Transverse colon (tissue), 4 donors: ENCODE results near the gene TNPO1.

Experiments
- CTCF ChIP-seq, 5 experiments: fragments of 200-600 bp in 3 of 5; fragments of 450-650 bp in 2 of 5; sonication (generic) in 3 of 5; IDR thresholded peaks; 1 replicate in 2 of 5; 2 replicates in 3 of 5; pipeline ENCODE4 v1.5.1; 2016 to 2017; ENCODE audit warnings: antibody characterized with exemption in 5 of 5, inconsistent platforms in 3 of 5, mild to moderate bottlenecking in 2 of 5, moderate library complexity in 1 of 5
- EP300 ChIP-seq: sonication (generic); formaldehyde crosslinking; IDR thresholded peaks from one replicate; pipeline ENCODE4 v1.6.1; 2017; ENCODE audit warnings: antibody characterized with exemption, low read depth
- POLR2AphosphoS5 ChIP-seq, 3 donors: sonication (generic); formaldehyde crosslinking; IDR thresholded peaks; one replicate each; pipeline ENCODE4 v1.6.1; 2016; ENCODE audit warnings: antibody characterized with exemption in 3 of 3

DNA sequence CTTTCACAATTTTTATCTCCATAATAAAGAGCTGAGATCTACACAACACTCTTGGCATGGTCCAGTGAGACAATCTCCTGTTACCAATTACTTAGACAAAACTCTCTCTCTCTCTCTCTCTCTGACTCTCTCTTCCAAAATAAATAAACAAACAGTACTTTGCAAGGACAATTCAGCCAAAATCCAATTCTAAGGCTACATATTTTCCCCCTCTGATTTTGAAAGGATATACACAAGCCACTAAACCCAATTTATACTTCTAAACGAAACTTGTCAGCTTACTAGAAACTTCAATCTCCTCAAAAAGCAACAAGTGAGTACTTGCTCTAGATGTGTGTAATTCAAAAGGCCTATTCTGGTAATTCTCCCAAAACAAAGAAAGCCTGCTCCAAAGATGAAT, 26.3 kb upstream of the TNPO1 start:
- TF ChIP-seq CTCF (IDR thresholded peaks at IDR 0.05), result no peak
- TF ChIP-seq POLR2AphosphoS5 (IDR thresholded peaks at IDR 0.05), result no peak
- no peak for TF ChIP-seq EP300
